ENCODE results near the gene MYO1E.

Gene MYO1E

GRCh38 chr15:59353994-59354416 lies 18.7 kb downstream of the MYO1E start:
- DNase-seq, result no peak
- H3K4me3 ChIP-seq (ENCODE audit: insufficient read depth, low read depth, low read length, poor library complexity, severe bottlenecking), result no peak overlapping the region
- no peak overlapping the region for H3K27ac ChIP-seq (ENCODE audit: insufficient read depth, low read length, poor library complexity, severe bottlenecking)
- no peaks in the 10 kb centered on the region for H3K4me1 ChIP-seq (ENCODE audit: control insufficient read depth, insufficient read depth, low read length, poor library complexity, severe bottlenecking)
- no peaks in the 10 kb centered on the region for H3K36me3 ChIP-seq (ENCODE audit: control insufficient read depth, insufficient read depth, low read length)
- H3K27me3 ChIP-seq (replicated peaks; ENCODE audit: control insufficient read depth, insufficient read depth, low read length, poor library complexity, severe bottlenecking), result no peaks in the 10 kb centered on the region
- H3K9me3 ChIP-seq (ENCODE audit: control insufficient read depth, low read length), result no peaks in the 10 kb centered on the region

DNA sequence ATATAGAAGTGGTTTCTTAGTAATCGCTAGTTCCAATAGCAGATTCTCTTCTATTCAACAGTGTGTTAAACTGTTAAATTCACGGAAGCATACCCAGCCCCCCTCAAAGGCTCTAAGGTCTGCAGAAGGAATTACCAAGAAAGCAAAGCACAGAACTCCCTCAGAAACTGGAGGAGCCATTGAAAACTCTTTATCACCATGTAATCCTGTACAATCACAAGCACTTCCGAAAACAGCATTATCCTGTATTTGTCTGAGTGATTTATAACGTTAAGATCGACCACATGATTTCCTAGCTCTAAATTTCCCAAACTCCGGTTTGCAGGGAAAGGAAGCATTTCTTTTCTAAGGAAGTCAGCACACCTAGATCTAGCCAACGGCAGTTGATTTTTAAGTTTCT lies 20.0 kb downstream of the MYO1E start:
- H3K4me1 ChIP-seq (ENCODE audit: control insufficient read depth, insufficient read depth, low read length, poor library complexity, severe bottlenecking), result no peaks in the 10 kb centered on the region
- no peak for DNase-seq
- H3K27me3 ChIP-seq (replicated peaks; ENCODE audit: control insufficient read depth, insufficient read depth, low read length, poor library complexity, severe bottlenecking), result no peaks in the 10 kb centered on the region
- H3K9me3 ChIP-seq (ENCODE audit: control insufficient read depth, low read length), result no peaks in the 10 kb centered on the region
- H3K27ac ChIP-seq (ENCODE audit: insufficient read depth, low read length, poor library complexity, severe bottlenecking), result no peak overlapping the region
- no peaks in the 10 kb centered on the region for H3K36me3 ChIP-seq (ENCODE audit: control insufficient read depth, insufficient read depth, low read length)
- no peak overlapping the region for H3K4me3 ChIP-seq (ENCODE audit: insufficient read depth, low read depth, low read length, poor library complexity, severe bottlenecking)

- DNase-seq, result no peak
- Histone ChIP-seq H3K27ac (ENCODE audit: insufficient read depth, low read length, poor library complexity, severe bottlenecking) (no peak overlapping the region), H3K4me3 (ENCODE audit: insufficient read depth, low read depth, low read length, poor library complexity, severe bottlenecking) (no peak overlapping the region), H3K27me3 (replicated peaks; ENCODE audit: control insufficient read depth, insufficient read depth, low read length, poor library complexity, severe bottlenecking) (no peaks in the 10 kb centered on the region), H3K36me3 (ENCODE audit: control insufficient read depth, insufficient read depth, low read length) (no peaks in the 10 kb centered on the region), H3K9me3 (ENCODE audit: control insufficient read depth, low read length) (no peaks in the 10 kb centered on the region), H3K4me1 (ENCODE audit: control insufficient read depth, insufficient read depth, low read length, poor library complexity, severe bottlenecking) (no peaks in the 10 kb centered on the region)
Observed at GRCh38 chr15:59352189-59352588, 20.5 kb downstream of the MYO1E start.

GRCh38 chr15:59350421-59350732 lies 22.3 kb downstream of the MYO1E start:
- Histone ChIP-seq H3K27ac (ENCODE audit: insufficient read depth, low read length, poor library complexity, severe bottlenecking) (no peak overlapping the region), H3K4me1 (ENCODE audit: control insufficient read depth, insufficient read depth, low read length, poor library complexity, severe bottlenecking) (no peaks in the 10 kb centered on the region), H3K4me3 (ENCODE audit: insufficient read depth, low read depth, low read length, poor library complexity, severe bottlenecking) (no peak overlapping the region), H3K36me3 (ENCODE audit: control insufficient read depth, insufficient read depth, low read length) (no peaks in the 10 kb centered on the region), H3K27me3 (replicated peaks; ENCODE audit: control insufficient read depth, insufficient read depth, low read length, poor library complexity, severe bottlenecking) (no peaks in the 10 kb centered on the region), H3K9me3 (ENCODE audit: control insufficient read depth, low read length) (no peaks in the 10 kb centered on the region)
- no peak for DNase-seq

GRCh38 chr15:59349680-59350420 lies 22.8 kb downstream of the MYO1E start:
- Histone ChIP-seq H3K4me1 (ENCODE audit: control insufficient read depth, insufficient read depth, low read length, poor library complexity, severe bottlenecking) (no peaks in the 10 kb centered on the region), H3K4me3 (ENCODE audit: insufficient read depth, low read depth, low read length, poor library complexity, severe bottlenecking) (no peak overlapping the region), H3K36me3 (ENCODE audit: control insufficient read depth, insufficient read depth, low read length) (no peaks in the 10 kb centered on the region), H3K9me3 (ENCODE audit: control insufficient read depth, low read length) (no peaks in the 10 kb centered on the region), H3K27ac (ENCODE audit: insufficient read depth, low read length, poor library complexity, severe bottlenecking) (no peak overlapping the region), H3K27me3 (replicated peaks; ENCODE audit: control insufficient read depth, insufficient read depth, low read length, poor library complexity, severe bottlenecking) (no peaks in the 10 kb centered on the region)
- no peak for DNase-seq

DNA sequence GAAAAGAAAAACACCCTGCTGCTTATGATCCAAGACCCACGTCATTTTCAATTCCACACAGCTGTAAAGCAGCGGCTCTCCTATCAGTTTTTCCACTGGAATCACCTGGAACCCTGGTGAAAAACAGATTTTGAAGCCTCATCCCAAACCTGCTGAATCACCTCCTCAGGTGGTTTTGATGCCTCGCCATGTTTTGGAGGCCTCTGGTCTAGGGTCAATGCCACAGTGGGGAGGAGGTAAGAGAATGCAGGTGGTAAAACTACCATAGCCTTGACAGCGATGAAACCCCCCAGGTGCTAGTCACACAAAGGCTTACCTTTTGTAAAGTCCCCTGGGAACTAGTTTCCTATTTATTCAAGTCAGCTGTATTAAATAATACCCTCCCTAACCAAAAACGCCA lies 24.8 kb downstream of the MYO1E start:
- Histone ChIP-seq H3K4me1 (ENCODE audit: control insufficient read depth, insufficient read depth, low read length, poor library complexity, severe bottlenecking) (no peaks in the 10 kb centered on the region), H3K36me3 (ENCODE audit: control insufficient read depth, insufficient read depth, low read length) (no peaks in the 10 kb centered on the region), H3K27ac (ENCODE audit: insufficient read depth, low read length, poor library complexity, severe bottlenecking) (no peak overlapping the region), H3K4me3 (ENCODE audit: insufficient read depth, low read depth, low read length, poor library complexity, severe bottlenecking) (no peak overlapping the region), H3K9me3 (ENCODE audit: control insufficient read depth, low read length) (no peaks in the 10 kb centered on the region), H3K27me3 (replicated peaks; ENCODE audit: control insufficient read depth, insufficient read depth, low read length, poor library complexity, severe bottlenecking) (no peaks in the 10 kb centered on the region)
- no peak for DNase-seq

- DNase-seq, result no peak
- Histone ChIP-seq H3K4me1 (ENCODE audit: control insufficient read depth, insufficient read depth, low read length, poor library complexity, severe bottlenecking) (no peaks in the 10 kb centered on the region), H3K36me3 (ENCODE audit: control insufficient read depth, insufficient read depth, low read length) (no peaks in the 10 kb centered on the region), H3K9me3 (ENCODE audit: control insufficient read depth, low read length) (no peaks in the 10 kb centered on the region), H3K27me3 (replicated peaks; ENCODE audit: control insufficient read depth, insufficient read depth, low read length, poor library complexity, severe bottlenecking) (no peaks in the 10 kb centered on the region), H3K27ac (ENCODE audit: insufficient read depth, low read length, poor library complexity, severe bottlenecking) (no peak overlapping the region), H3K4me3 (ENCODE audit: insufficient read depth, low read depth, low read length, poor library complexity, severe bottlenecking) (no peak overlapping the region)
Observed at GRCh38 chr15:59346951-59347350, 25.7 kb downstream of the MYO1E start.

GRCh38 chr15:59345326-59345725 lies 27.3 kb downstream of the MYO1E start:
- Histone ChIP-seq H3K27me3 (replicated peaks; ENCODE audit: control insufficient read depth, insufficient read depth, low read length, poor library complexity, severe bottlenecking) (no peaks in the 10 kb centered on the region), H3K9me3 (ENCODE audit: control insufficient read depth, low read length) (no peaks in the 10 kb centered on the region), H3K27ac (ENCODE audit: insufficient read depth, low read length, poor library complexity, severe bottlenecking) (no peak overlapping the region), H3K4me1 (ENCODE audit: control insufficient read depth, insufficient read depth, low read length, poor library complexity, severe bottlenecking) (no peaks in the 10 kb centered on the region), H3K36me3 (ENCODE audit: control insufficient read depth, insufficient read depth, low read length) (no peaks in the 10 kb centered on the region), H3K4me3 (ENCODE audit: insufficient read depth, low read depth, low read length, poor library complexity, severe bottlenecking) (no peak overlapping the region)
- DNase-seq, result no peak

GRCh38 chr15:59344311-59344710 lies 28.4 kb downstream of the MYO1E start:
- Histone ChIP-seq H3K4me3 (ENCODE audit: insufficient read depth, low read depth, low read length, poor library complexity, severe bottlenecking) (no peak overlapping the region), H3K9me3 (ENCODE audit: control insufficient read depth, low read length) (no peaks in the 10 kb centered on the region), H3K36me3 (ENCODE audit: control insufficient read depth, insufficient read depth, low read length) (no peaks in the 10 kb centered on the region), H3K4me1 (ENCODE audit: control insufficient read depth, insufficient read depth, low read length, poor library complexity, severe bottlenecking) (no peaks in the 10 kb centered on the region), H3K27ac (ENCODE audit: insufficient read depth, low read length, poor library complexity, severe bottlenecking) (no peak overlapping the region), H3K27me3 (replicated peaks; ENCODE audit: control insufficient read depth, insufficient read depth, low read length, poor library complexity, severe bottlenecking) (no peaks in the 10 kb centered on the region)
- no peak for DNase-seq

DNA sequence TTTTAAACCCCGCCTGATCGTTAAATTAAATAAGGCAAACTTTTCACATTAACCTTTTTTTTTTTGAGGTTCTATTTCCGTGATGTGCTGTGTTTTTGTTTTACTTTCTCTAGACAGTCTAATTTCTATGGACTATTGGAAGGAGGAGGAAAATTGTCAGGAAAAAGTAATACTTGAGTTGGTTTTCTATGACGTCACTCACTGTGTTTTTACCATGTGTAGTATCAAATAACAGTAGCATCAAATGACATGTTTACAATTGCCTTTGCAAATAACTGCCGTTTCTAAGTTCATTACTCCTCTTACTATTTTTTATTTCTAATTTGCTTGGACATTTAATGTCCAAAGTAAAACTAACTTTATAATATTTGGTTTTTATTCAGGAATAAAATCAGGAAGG lies 32.3 kb downstream of the MYO1E start:
- H3K27me3 ChIP-seq (replicated peaks; ENCODE audit: control insufficient read depth, insufficient read depth, low read length, poor library complexity, severe bottlenecking), result no peaks in the 10 kb centered on the region
- no peaks in the 10 kb centered on the region for H3K4me1 ChIP-seq (ENCODE audit: control insufficient read depth, insufficient read depth, low read length, poor library complexity, severe bottlenecking)
- H3K9me3 ChIP-seq (ENCODE audit: control insufficient read depth, low read length), result no peaks in the 10 kb centered on the region
- DNase-seq, result no peak
- H3K36me3 ChIP-seq (ENCODE audit: control insufficient read depth, insufficient read depth, low read length), result no peaks in the 10 kb centered on the region
- H3K4me3 ChIP-seq (ENCODE audit: insufficient read depth, low read depth, low read length, poor library complexity, severe bottlenecking), result no peak overlapping the region
- H3K27ac ChIP-seq (ENCODE audit: insufficient read depth, low read length, poor library complexity, severe bottlenecking), result no peak overlapping the region

Data from effector memory CD4-positive, alpha-beta T cell (primary cell).